ENCODE data around the gene EML5.

GRCh38 chr14:88791629-88792472, 902 bp downstream of the EML5 start:
- TF ChIP-seq POLR2A (IDR thresholded peaks at IDR 0.05; ENCODE audit: low read depth, low read length): no peak
- TF ChIP-seq POLR2AphosphoS5 (IDR thresholded peaks at IDR 0.05; ENCODE audit: low read depth, low read length): no peak

Data from GM12892 (cell line).